ENCODE results near the gene INSRR.

The INSRR gene

GRCh38 chr1:156839426-156840109 lies 19.3 kb downstream of the INSRR start:
- Histone ChIP-seq H3K4me3 (ENCODE audit: control insufficient read depth in 1 of 7, extremely low read depth in 1 of 7, insufficient read depth in 4 of 7, low read depth in 2 of 7, low read length in 6 of 7) (no peak overlapping the region), H3K4me1 (ENCODE audit: control extremely low read depth in 1 of 4, control insufficient read depth in 4 of 4, insufficient read depth in 4 of 4, low read length in 3 of 4) (peaks cover 0 to 1% (median under 1%) of the 10 kb centered on the region in 4 experiments), H3K27me3 (replicated peaks in 2 of 5; ENCODE audit: control insufficient read depth in 4 of 5, insufficient read depth in 5 of 5, low read length in 4 of 5) (peaks cover 0 to 47% (median 31%) of the 10 kb centered on the region in 5 experiments), H3K9me3 (ENCODE audit: control extremely low read depth in 1 of 5, control insufficient read depth in 4 of 5, insufficient read depth in 2 of 5, low read depth in 1 of 5, low read length in 4 of 5) (no peaks in the 10 kb centered on the region), H3K27ac (ENCODE audit: insufficient read depth in 1 of 2, low read depth in 1 of 2, low read length in 2 of 2, poor library complexity in 1 of 2, severe bottlenecking in 2 of 2) (no peak overlapping the region), H3K36me3 (ENCODE audit: control insufficient read depth in 4 of 4, insufficient read depth in 4 of 4, low read length in 3 of 4) (no peaks in the 10 kb centered on the region)
- WGBS (ENCODE audit: insufficient coverage), result 61% methylated on average over 7 of the region's 9 CpGs
- no peak for DNase-seq
- CTCF ChIA-PET, result interaction anchor here (0.6 to 7.3 kb wide), 19 partner anchors 9 to 94 kb away, joined by 3 to 119 read pairs (median 6); partner anchors contain the start of genes INSRR, NTRK1, PEAR1 and SH2D2A
- POLR2A ChIA-PET, result interaction anchor here (0.7 to 1.4 kb wide), 2 partner anchors 16 to 58 kb away, joined by 3 read pairs; no protein-coding TSS in a partner anchor

GRCh38 chr1:156838972-156839371 lies 19.9 kb downstream of the INSRR start:
- Histone ChIP-seq H3K27ac (ENCODE audit: insufficient read depth in 1 of 2, low read depth in 1 of 2, low read length in 2 of 2, poor library complexity in 1 of 2, severe bottlenecking in 2 of 2) (no peak overlapping the region), H3K4me3 (ENCODE audit: control insufficient read depth in 1 of 7, extremely low read depth in 1 of 7, insufficient read depth in 4 of 7, low read depth in 2 of 7, low read length in 6 of 7) (no peak overlapping the region), H3K4me1 (ENCODE audit: control extremely low read depth in 1 of 4, control insufficient read depth in 4 of 4, insufficient read depth in 4 of 4, low read length in 3 of 4) (no peaks in the 10 kb centered on the region), H3K27me3 (replicated peaks in 2 of 5; ENCODE audit: control insufficient read depth in 4 of 5, insufficient read depth in 5 of 5, low read length in 4 of 5) (peaks cover 0 to 41% (median 26%) of the 10 kb centered on the region in 5 experiments), H3K9me3 (ENCODE audit: control extremely low read depth in 1 of 5, control insufficient read depth in 4 of 5, insufficient read depth in 2 of 5, low read depth in 1 of 5, low read length in 4 of 5) (no peaks in the 10 kb centered on the region), H3K36me3 (ENCODE audit: control insufficient read depth in 4 of 4, insufficient read depth in 4 of 4, low read length in 3 of 4) (no peaks in the 10 kb centered on the region)
- ChIA-PET CTCF (interaction anchor here (0.8 to 7.3 kb wide), 29 partner anchors 10 to 181 kb away, joined by 3 to 119 read pairs (median 5); partner anchors contain the start of genes INSRR, LRRC71, NTRK1 and PEAR1), POLR2A (interaction anchor here (0.7 to 1.4 kb wide), 2 partner anchors 16 to 58 kb away, joined by 3 read pairs; no protein-coding TSS in a partner anchor)
- 42% methylated on average over 7 of the region's 7 CpGs for WGBS (ENCODE audit: insufficient coverage)
- peak in 2 of 3 donors; percentile 59 to 68 for DNase-seq

GRCh38 chr1:156836892-156837291 lies 22.0 kb downstream of the INSRR start:
- H3K27me3 ChIP-seq (replicated peaks in 2 of 5; ENCODE audit: control insufficient read depth in 4 of 5, insufficient read depth in 5 of 5, low read length in 4 of 5), result peaks cover 0 to 22% (median 21%) of the 10 kb centered on the region in 5 experiments
- WGBS (ENCODE audit: insufficient coverage), result 100% methylated on average over 4 of the region's 4 CpGs
- no peak for DNase-seq
- H3K4me1 ChIP-seq (ENCODE audit: control extremely low read depth in 1 of 4, control insufficient read depth in 4 of 4, insufficient read depth in 4 of 4, low read length in 3 of 4), result peaks cover 0 to 2% (median 0%) of the 10 kb centered on the region in 4 experiments
- no peak overlapping the region for H3K4me3 ChIP-seq (ENCODE audit: control insufficient read depth in 1 of 7, extremely low read depth in 1 of 7, insufficient read depth in 4 of 7, low read depth in 2 of 7, low read length in 6 of 7)
- no peaks in the 10 kb centered on the region for H3K9me3 ChIP-seq (ENCODE audit: control extremely low read depth in 1 of 5, control insufficient read depth in 4 of 5, insufficient read depth in 2 of 5, low read depth in 1 of 5, low read length in 4 of 5)
- CTCF ChIA-PET, result interaction anchor here (1.0 to 7.3 kb wide), 14 partner anchors 10 to 111 kb away, joined by 3 to 119 read pairs (median 5); partner anchors contain the start of genes INSRR, NTRK1, PEAR1 and SH2D2A
- POLR2A ChIA-PET, result no interaction called here
- H3K27ac ChIP-seq (ENCODE audit: insufficient read depth in 1 of 2, low read depth in 1 of 2, low read length in 2 of 2, poor library complexity in 1 of 2, severe bottlenecking in 2 of 2), result no peak overlapping the region
- no peaks in the 10 kb centered on the region for H3K36me3 ChIP-seq (ENCODE audit: control insufficient read depth in 4 of 4, insufficient read depth in 4 of 4, low read length in 3 of 4)

GRCh38 chr1:156836041-156836654 lies 22.8 kb downstream of the INSRR start:
- ChIA-PET POLR2A (no interaction called here), CTCF (interaction anchor here (1.1 to 7.3 kb wide), 8 partner anchors 13 to 110 kb away, joined by 4 to 119 read pairs (median 12); partner anchors contain the start of genes INSRR, NTRK1 and PEAR1)
- Histone ChIP-seq H3K4me3 (ENCODE audit: control insufficient read depth in 1 of 7, extremely low read depth in 1 of 7, insufficient read depth in 4 of 7, low read depth in 2 of 7, low read length in 6 of 7) (no peak overlapping the region), H3K4me1 (ENCODE audit: control extremely low read depth in 1 of 4, control insufficient read depth in 4 of 4, insufficient read depth in 4 of 4, low read length in 3 of 4) (peaks cover 0 to 2% (median 0%) of the 10 kb centered on the region in 4 experiments), H3K36me3 (ENCODE audit: control insufficient read depth in 4 of 4, insufficient read depth in 4 of 4, low read length in 3 of 4) (no peaks in the 10 kb centered on the region), H3K27ac (ENCODE audit: insufficient read depth in 1 of 2, low read depth in 1 of 2, low read length in 2 of 2, poor library complexity in 1 of 2, severe bottlenecking in 2 of 2) (no peak overlapping the region), H3K9me3 (ENCODE audit: control extremely low read depth in 1 of 5, control insufficient read depth in 4 of 5, insufficient read depth in 2 of 5, low read depth in 1 of 5, low read length in 4 of 5) (no peaks in the 10 kb centered on the region), H3K27me3 (replicated peaks in 2 of 5; ENCODE audit: control insufficient read depth in 4 of 5, insufficient read depth in 5 of 5, low read length in 4 of 5) (peaks cover 0 to 24% (median 14%) of the 10 kb centered on the region in 5 experiments)
- 83% methylated on average over 4 of the region's 5 CpGs for WGBS (ENCODE audit: insufficient coverage)
- no peak for DNase-seq

- Histone ChIP-seq H3K4me1 (ENCODE audit: control extremely low read depth in 1 of 4, control insufficient read depth in 4 of 4, insufficient read depth in 4 of 4, low read length in 3 of 4) (peaks cover 0 to 2% (median 0%) of the 10 kb centered on the region in 4 experiments), H3K9me3 (ENCODE audit: control extremely low read depth in 1 of 5, control insufficient read depth in 4 of 5, insufficient read depth in 2 of 5, low read depth in 1 of 5, low read length in 4 of 5) (no peaks in the 10 kb centered on the region), H3K4me3 (ENCODE audit: control insufficient read depth in 1 of 7, extremely low read depth in 1 of 7, insufficient read depth in 4 of 7, low read depth in 2 of 7, low read length in 6 of 7) (no peak overlapping the region), H3K27me3 (replicated peaks in 2 of 5; ENCODE audit: control insufficient read depth in 4 of 5, insufficient read depth in 5 of 5, low read length in 4 of 5) (peaks cover 0 to 23% (median 4%) of the 10 kb centered on the region in 5 experiments), H3K27ac (ENCODE audit: insufficient read depth in 1 of 2, low read depth in 1 of 2, low read length in 2 of 2, poor library complexity in 1 of 2, severe bottlenecking in 2 of 2) (no peak overlapping the region), H3K36me3 (ENCODE audit: control insufficient read depth in 4 of 4, insufficient read depth in 4 of 4, low read length in 3 of 4) (no peaks in the 10 kb centered on the region)
- POLR2A ChIA-PET, result no interaction called here
- CTCF ChIA-PET, result interaction anchor here (0.6 to 3.3 kb wide), 10 partner anchors 12 to 85 kb away, joined by 3 to 9 read pairs (median 4); partner anchors contain the start of gene NTRK1
- no peak for DNase-seq
- WGBS (ENCODE audit: insufficient coverage), result 88% methylated on average over 1 of the region's 3 CpGs
Observed at GRCh38 chr1:156834322-156834721, 24.6 kb downstream of the INSRR start.

GRCh38 chr1:156833603-156834002 lies 25.3 kb downstream of the INSRR start:
- H3K9me3 ChIP-seq (ENCODE audit: control extremely low read depth in 1 of 5, control insufficient read depth in 4 of 5, insufficient read depth in 2 of 5, low read depth in 1 of 5, low read length in 4 of 5), result no peaks in the 10 kb centered on the region
- peak in 2 of 3 donors; percentile 58 to 71 for DNase-seq
- H3K36me3 ChIP-seq (ENCODE audit: control insufficient read depth in 4 of 4, insufficient read depth in 4 of 4, low read length in 3 of 4), result no peaks in the 10 kb centered on the region
- H3K4me1 ChIP-seq (ENCODE audit: control extremely low read depth in 1 of 4, control insufficient read depth in 4 of 4, insufficient read depth in 4 of 4, low read length in 3 of 4), result peaks cover 0 to 2% (median 0%) of the 10 kb centered on the region in 4 experiments
- peaks cover 0 to 22% (median 4%) of the 10 kb centered on the region in 5 experiments for H3K27me3 ChIP-seq (replicated peaks in 2 of 5; ENCODE audit: control insufficient read depth in 4 of 5, insufficient read depth in 5 of 5, low read length in 4 of 5)
- H3K27ac ChIP-seq (ENCODE audit: insufficient read depth in 1 of 2, low read depth in 1 of 2, low read length in 2 of 2, poor library complexity in 1 of 2, severe bottlenecking in 2 of 2), result no peak overlapping the region
- WGBS (ENCODE audit: insufficient coverage), result 13% methylated on average over 1 of the region's 2 CpGs
- CTCF ChIA-PET, result interaction anchor here (0.8 to 3.3 kb wide), 8 partner anchors 11 to 56 kb away, joined by 3 to 9 read pairs (median 5); partner anchors contain the start of gene NTRK1
- POLR2A ChIA-PET, result no interaction called here
- no peak overlapping the region for H3K4me3 ChIP-seq (ENCODE audit: control insufficient read depth in 1 of 7, extremely low read depth in 1 of 7, insufficient read depth in 4 of 7, low read depth in 2 of 7, low read length in 6 of 7)
